Activated CD4-positive, alpha-beta T cell treated with anti-CD3 and anti-CD28 coated beads, Interleukin-2, amount 10 ng/mL, durations not matched to agents 24 days and 14 days (primary cell): ENCODE measurements around the gene ESPNL. TPM values are rescaled to one million over a fixed set of nuclear protein-coding genes. Genes with fewer than 3 reads are reported as not detected.

Source experiments
- DNase-seq: peaks from one replicate; pipeline ENCODE4 v3.0.0; 2022
- H3K27ac Mint-ChIP-seq: one replicate; pipeline ENCODE4 v1.8.0; 2022; ENCODE audit warnings: mild to moderate bottlenecking, mixed read lengths
- H3K27me3 Mint-ChIP-seq: one replicate; pipeline ENCODE4 v1.8.0; 2022; ENCODE audit warnings: mixed read lengths
- H3K36me3 Mint-ChIP-seq: one replicate; pipeline ENCODE4 v1.8.0; 2022; ENCODE audit warnings: low read depth, mild to moderate bottlenecking, mixed read lengths
- H3K4me1 Mint-ChIP-seq: one replicate; pipeline ENCODE4 v1.8.0; 2021; ENCODE audit warnings: mixed read lengths
- H3K4me3 Mint-ChIP-seq: one replicate; pipeline ENCODE4 v1.8.0; 2022; ENCODE audit warnings: mild to moderate bottlenecking, moderate library complexity, mixed read lengths
- H3K9me3 Mint-ChIP-seq: one replicate; pipeline ENCODE4 v1.8.0; 2021; ENCODE audit warnings: mixed read lengths
- intact Hi-C: fragments of 100-400 bp; cut with micrococcal nuclease; formaldehyde crosslinking; loops from one replicate; pipeline ENCODE4 v1.15.1; 2023
- total RNA-seq: library from RNA; stranded (reverse); gene quantifications from 2 replicates; pipeline ENCODE4 v1.2.3, GENCODE V29; 2022

The ESPNL gene
- total RNA-seq, 1 donor from 2014 or later, result 0.07 TPM

GRCh38 chr2:238129166-238130010 is 29.2 kb downstream of the ESPNL start:
- Mint-ChIP-seq H3K9me3 (no peaks in the 10 kb centered on the region), H3K27me3 (no peaks in the 10 kb centered on the region), H3K27ac (no peak overlapping the region), H3K36me3 (no peaks in the 10 kb centered on the region), H3K4me3 (no peak overlapping the region), H3K4me1 (no peaks in the 10 kb centered on the region)
- no peak for DNase-seq
- intact Hi-C loops, result loop anchor here (10.0 kb wide), 1 partner anchor 275 kb away; the partner anchor contains the start of gene RAMP1

- no peaks in the 10 kb centered on the region for H3K27me3 Mint-ChIP-seq
- no peak overlapping the region for H3K4me3 Mint-ChIP-seq
- H3K4me1 Mint-ChIP-seq, result no peaks in the 10 kb centered on the region
- intact Hi-C loops, result loop anchor here (10.0 kb wide), 1 partner anchor 275 kb away; the partner anchor contains the start of gene RAMP1
- H3K27ac Mint-ChIP-seq, result no peak overlapping the region
- no peaks in the 10 kb centered on the region for H3K36me3 Mint-ChIP-seq
- DNase-seq, result no peak
- H3K9me3 Mint-ChIP-seq, result no peaks in the 10 kb centered on the region
Measured at GRCh38 chr2:238130111-238130695, 30.1 kb downstream of the ESPNL start.

GRCh38 chr2:238130696-238131628 is 30.8 kb downstream of the ESPNL start:
- Mint-ChIP-seq H3K27ac (no peak overlapping the region), H3K36me3 (no peaks in the 10 kb centered on the region), H3K27me3 (no peaks in the 10 kb centered on the region), H3K4me1 (no peaks in the 10 kb centered on the region), H3K9me3 (no peaks in the 10 kb centered on the region), H3K4me3 (no peak overlapping the region)
- DNase-seq, result no peak
- intact Hi-C loops, result loop anchor here (10.0 kb wide), 1 partner anchor 276 kb away; the partner anchor contains the start of gene RAMP1

DNA sequence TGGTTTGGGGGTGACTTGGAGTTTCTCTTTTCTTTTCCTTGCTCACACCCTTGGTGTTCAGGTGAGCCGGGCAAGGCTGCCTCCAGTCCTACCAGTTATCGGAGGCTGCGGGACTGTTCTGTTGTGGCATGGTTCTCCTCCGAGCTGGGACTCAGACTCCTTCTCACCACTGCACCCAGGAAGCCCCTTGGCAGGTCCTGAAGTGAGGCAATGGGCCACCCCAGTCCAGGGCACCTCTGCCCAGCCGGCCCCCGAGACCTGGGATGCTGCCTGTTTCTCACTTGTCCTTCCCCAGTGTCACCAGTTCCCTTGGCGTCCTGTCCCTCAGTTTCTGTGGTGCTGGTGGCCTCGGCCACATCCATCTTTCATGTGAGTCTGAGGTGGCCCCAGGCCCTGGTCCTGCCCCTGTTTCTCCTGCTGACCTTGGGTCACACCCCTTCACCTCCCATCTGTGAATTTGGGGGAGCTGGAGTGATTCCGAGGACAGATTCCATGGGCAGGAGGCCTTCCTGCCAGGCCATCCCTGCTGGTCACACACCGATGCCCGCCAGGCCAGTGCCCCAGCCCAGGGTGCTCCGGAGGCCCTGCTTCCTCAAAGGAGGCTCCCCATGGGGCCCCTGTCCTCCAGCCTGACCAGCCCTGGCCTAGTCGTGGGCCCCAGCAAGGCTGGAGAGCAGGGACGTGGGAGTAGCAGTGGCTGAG is 31.8 kb downstream of the ESPNL start:
- intact Hi-C loops, result loop anchor here (10.0 kb wide), 1 partner anchor 277 kb away; the partner anchor contains the start of gene RAMP1
- no peak overlapping the region for H3K4me3 Mint-ChIP-seq

DNA sequence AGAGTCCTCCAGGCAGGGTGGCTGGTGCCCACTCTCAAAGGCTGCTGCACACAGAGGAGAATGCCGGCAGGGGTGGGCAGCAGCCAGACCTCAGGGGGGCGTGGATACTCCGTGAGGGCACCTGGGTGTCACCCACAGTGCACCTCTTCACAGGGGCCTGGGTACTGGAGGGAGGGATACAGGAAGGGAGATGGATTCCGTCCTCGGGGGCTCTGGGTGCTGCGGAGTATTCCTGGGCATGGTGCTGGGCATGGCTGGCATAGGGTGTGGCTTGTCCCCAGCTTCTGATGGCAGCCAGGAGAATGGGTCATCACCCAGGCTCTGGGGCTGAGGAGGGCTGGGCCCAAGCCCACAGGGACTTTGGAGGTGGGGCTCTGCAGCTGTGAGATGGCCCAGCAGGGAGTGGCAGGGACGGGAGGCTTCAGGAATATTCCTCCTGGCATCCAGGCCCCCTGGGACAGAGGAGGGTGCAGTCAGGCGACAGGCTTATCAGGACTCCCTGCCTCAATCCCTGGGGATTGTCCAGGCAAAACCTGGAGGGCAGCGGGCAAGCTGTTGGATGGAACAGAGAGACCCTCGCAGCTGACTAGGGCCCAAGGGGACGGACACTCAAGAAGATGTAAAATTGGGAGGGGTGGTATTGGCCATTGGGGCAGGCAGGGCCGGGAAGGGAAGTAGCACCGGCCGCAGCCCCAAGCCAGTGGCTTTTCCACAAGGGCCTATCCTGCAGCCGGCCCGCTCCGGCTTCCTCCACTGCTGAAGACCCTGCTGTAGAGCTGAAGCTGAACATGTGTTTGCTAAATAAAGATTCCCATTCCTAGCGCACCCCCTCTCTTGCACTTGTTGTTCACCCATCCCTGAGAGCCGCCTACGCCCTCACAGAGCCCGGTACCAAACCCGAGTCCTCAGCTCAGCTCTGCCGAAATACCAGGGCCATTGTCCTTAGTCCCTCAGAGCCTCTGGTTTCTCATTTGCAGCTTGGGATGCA is 32.6 kb downstream of the ESPNL start:
- intact Hi-C loops, result loop anchor here (10.0 kb wide), 1 partner anchor 278 kb away; the partner anchor contains the start of gene RAMP1
- Mint-ChIP-seq H3K4me3 (no peak overlapping the region), H3K36me3 (no peaks in the 10 kb centered on the region), H3K27me3 (no peaks in the 10 kb centered on the region), H3K9me3 (no peaks in the 10 kb centered on the region), H3K4me1 (no peaks in the 10 kb centered on the region), H3K27ac (no peak overlapping the region)
- DNase-seq, result no peak

More for the DNA sequence above, 31.8 kb downstream of the ESPNL start:
- Mint-ChIP-seq H3K27me3 (no peaks in the 10 kb centered on the region), H3K9me3 (no peaks in the 10 kb centered on the region), H3K36me3 (no peaks in the 10 kb centered on the region), H3K4me1 (no peaks in the 10 kb centered on the region), H3K27ac (no peak overlapping the region)
- DNase-seq, result no peak

- H3K4me3 Mint-ChIP-seq, result no peak overlapping the region
- no peaks in the 10 kb centered on the region for H3K4me1 Mint-ChIP-seq
- intact Hi-C loops, result loop anchor here (10.0 kb wide), 1 partner anchor 279 kb away; the partner anchor contains the start of gene RAMP1
- H3K27me3 Mint-ChIP-seq, result no peaks in the 10 kb centered on the region
- H3K27ac Mint-ChIP-seq, result no peak overlapping the region
- no peaks in the 10 kb centered on the region for H3K9me3 Mint-ChIP-seq
- H3K36me3 Mint-ChIP-seq, result no peaks in the 10 kb centered on the region
- DNase-seq, result no peak
Measured at GRCh38 chr2:238133499-238134392, 33.6 kb downstream of the ESPNL start.

DNA sequence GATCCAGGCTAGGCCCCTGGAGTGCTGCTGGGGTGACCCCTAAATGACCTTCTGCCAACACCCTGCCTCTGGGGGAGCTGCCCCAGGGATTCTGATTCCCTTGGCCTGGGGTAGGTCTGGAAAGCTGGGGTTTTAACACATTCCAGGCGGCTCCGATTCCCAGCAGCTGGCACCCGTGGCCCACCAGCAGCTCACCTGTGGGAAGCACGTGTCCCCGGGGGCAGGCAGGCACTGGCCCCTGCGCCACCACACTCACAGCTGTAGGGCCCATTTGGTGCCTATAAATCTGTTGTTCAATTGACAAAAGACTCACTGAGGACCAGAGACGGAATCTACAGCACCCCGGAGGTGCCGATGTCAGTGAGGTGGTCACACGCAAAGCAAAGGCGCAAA is 34.2 kb downstream of the ESPNL start:
- Mint-ChIP-seq H3K9me3 (no peaks in the 10 kb centered on the region), H3K27ac (no peak overlapping the region), H3K4me3 (no peak overlapping the region), H3K27me3 (no peaks in the 10 kb centered on the region), H3K36me3 (no peaks in the 10 kb centered on the region), H3K4me1 (no peaks in the 10 kb centered on the region)
- intact Hi-C loops, result loop anchor here (10.0 kb wide), 1 partner anchor 280 kb away; the partner anchor contains the start of gene RAMP1
- no peak for DNase-seq

GRCh38 chr2:238135601-238136150 is 35.5 kb downstream of the ESPNL start:
- intact Hi-C loops, result loop anchor here (10.0 kb wide), 1 partner anchor 281 kb away; the partner anchor contains the start of gene RAMP1

GRCh38 chr2:238136820-238137537 is 36.8 kb downstream of the ESPNL start:
- intact Hi-C loops, result loop anchor here (10.0 kb wide), 1 partner anchor 282 kb away; the partner anchor contains the start of gene RAMP1
- H3K4me1 Mint-ChIP-seq, result no peaks in the 10 kb centered on the region
- H3K27ac Mint-ChIP-seq, result no peak overlapping the region
- no peaks in the 10 kb centered on the region for H3K27me3 Mint-ChIP-seq
- DNase-seq, result no peak
- H3K9me3 Mint-ChIP-seq, result no peaks in the 10 kb centered on the region
- H3K36me3 Mint-ChIP-seq, result no peaks in the 10 kb centered on the region
- H3K4me3 Mint-ChIP-seq, result no peak overlapping the region

More at GRCh38 chr2:238135601-238136150, 35.5 kb downstream of the ESPNL start:
- no peak for DNase-seq
- no peaks in the 10 kb centered on the region for H3K36me3 Mint-ChIP-seq
- no peak overlapping the region for H3K4me3 Mint-ChIP-seq
- no peaks in the 10 kb centered on the region for H3K27me3 Mint-ChIP-seq
- H3K27ac Mint-ChIP-seq, result no peak overlapping the region
- no peaks in the 10 kb centered on the region for H3K9me3 Mint-ChIP-seq
- no peaks in the 10 kb centered on the region for H3K4me1 Mint-ChIP-seq

DNA sequence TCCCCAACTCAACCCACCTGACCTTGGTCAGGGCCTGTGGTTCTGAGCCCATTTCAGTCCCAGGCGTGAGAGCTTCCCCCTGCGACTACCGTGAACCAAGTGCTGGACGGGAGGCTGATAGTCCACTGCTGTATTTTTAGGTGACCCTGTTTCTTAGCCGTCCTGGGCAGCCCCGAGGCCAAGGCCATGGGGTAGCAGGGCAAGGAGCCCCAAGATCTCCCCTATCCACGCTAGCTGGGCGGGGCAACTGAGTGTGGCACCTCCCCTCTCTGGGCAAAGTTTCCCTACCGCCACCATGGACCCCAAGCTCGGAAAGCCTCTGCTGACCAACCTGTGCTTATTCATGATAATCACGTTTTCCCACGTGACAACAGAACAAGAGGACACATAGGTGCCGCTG is 37.7 kb downstream of the ESPNL start:
- no peaks in the 10 kb centered on the region for H3K27me3 Mint-ChIP-seq
- DNase-seq, result no peak
- H3K36me3 Mint-ChIP-seq, result no peaks in the 10 kb centered on the region
- no peaks in the 10 kb centered on the region for H3K4me1 Mint-ChIP-seq
- no peaks in the 10 kb centered on the region for H3K9me3 Mint-ChIP-seq
- H3K4me3 Mint-ChIP-seq, result no peak overlapping the region
- no peak overlapping the region for H3K27ac Mint-ChIP-seq
- intact Hi-C loops, result loop anchor here (10.0 kb wide), 1 partner anchor 283 kb away; the partner anchor contains the start of gene RAMP1
